K562 (cell line): ENCODE measurements around the gene SF3B4. TPM values are rescaled to one million over a fixed set of nuclear protein-coding genes. Genes with fewer than 3 reads are reported as not detected.

ENCODE experiments used
- CEBPG ChIP-seq, 3 experiments: fragments of 200-800 bp in 1 of 3; sonication (Bioruptor generic) in 1 of 3; sonication (generic) in 1 of 3; formaldehyde crosslinking in 1 of 3; IDR thresholded peaks in 2 of 3; conservative IDR thresholded peaks in 1 of 3; 2 replicates each; pipeline versions ENCODE4 v1.6.1 to v1.8.0; 2016 to 2022; ENCODE audit warnings: missing compliant biosample characterization in 2 of 3, missing genetic modification characterization in 2 of 3, mild to moderate bottlenecking in 1 of 3, missing genetic modification reagents in 1 of 3
- FOXJ3 ChIP-seq: sonication (generic); formaldehyde crosslinking; IDR thresholded peaks from 2 replicates; pipeline ENCODE4 v1.4.0; 2020; ENCODE audit warnings: mild to moderate bottlenecking, missing genetic modification reagents
- GTF3C2 ChIP-seq: IDR thresholded peaks from 3 replicates; pipeline ENCODE4 v1.6.1; 2011; ENCODE audit warnings: borderline replicate concordance, mild to moderate bottlenecking, moderate library complexity; ENCODE audit not compliant: insufficient read length; ENCODE audit errors: extremely low read depth
- HOXB6 ChIP-seq: fragments of 250-450 bp; sonication (Bioruptor Pico); IDR thresholded peaks from 2 replicates; pipeline ENCODE4 v1.5.1; 2022; ENCODE audit warnings: mild to moderate bottlenecking, borderline replicate concordance
- JUN ChIP-seq, 2 experiments: sonication (generic) in 1 of 2; formaldehyde crosslinking in 1 of 2; IDR thresholded peaks; 2 replicates each; pipeline versions ENCODE4 v1.6.1 to v1.8.0; 2012 to 2022; ENCODE audit warnings: borderline replicate concordance in 2 of 2, mild to moderate bottlenecking in 2 of 2, improper control_type of control experiment in 1 of 2, low read depth in 1 of 2, low read length in 1 of 2, missing genetic modification reagents in 1 of 2
- MBD2 ChIP-seq: sonication (generic); IDR thresholded peaks from 2 replicates; pipeline ENCODE4 v1.6.1; 2016; ENCODE audit warnings: low read depth, borderline replicate concordance
- NR1H2 ChIP-seq: sonication (generic); formaldehyde crosslinking; IDR thresholded peaks from 2 replicates; pipeline ENCODE4 v1.4.0; 2020; ENCODE audit warnings: mild to moderate bottlenecking, missing genetic modification reagents
- PATZ1 ChIP-seq: fragments of 250-450 bp; sonication (Bioruptor Pico); IDR thresholded peaks from 2 replicates; pipeline ENCODE4 v1.5.0; 2020; ENCODE audit warnings: mild to moderate bottlenecking, borderline replicate concordance
- POLR2B ChIP-seq: fragments of 450-650 bp; IDR thresholded peaks from 2 replicates; pipeline ENCODE4 v1.6.1; 2018; ENCODE audit warnings: low read depth; ENCODE audit not compliant: partially characterized antibody
- POLR3A ChIP-seq: IDR thresholded peaks from 2 replicates; pipeline ENCODE4 v1.6.1; 2011; ENCODE audit warnings: borderline replicate concordance, mild to moderate bottlenecking, moderate library complexity; ENCODE audit not compliant: insufficient read length, insufficient read depth; ENCODE audit errors: extremely low read depth
- SP2 ChIP-seq: IDR thresholded peaks from 2 replicates; pipeline ENCODE4 v1.6.1; 2011; ENCODE audit warnings: mild to moderate bottlenecking, low read depth, low read length, moderate library complexity; ENCODE audit not compliant: poor library complexity, severe bottlenecking; ENCODE audit errors: extremely low read depth
- TFE3 ChIP-seq: fragments of 450-650 bp; formaldehyde crosslinking; IDR thresholded peaks from 2 replicates; pipeline ENCODE4 v1.4.0; 2020; ENCODE audit warnings: mild to moderate bottlenecking, mixed read lengths
- ZBTB12 ChIP-seq: fragments of 250-450 bp; sonication (Bioruptor Pico); IDR thresholded peaks from 2 replicates; pipeline ENCODE4 v1.4.0; 2020
- ZFP1 ChIP-seq: fragments of 450-650 bp; formaldehyde crosslinking; IDR thresholded peaks from 2 replicates; pipeline ENCODE4 v1.4.0; 2020; ENCODE audit warnings: mild to moderate bottlenecking, mixed read lengths
- ZNF655 ChIP-seq: fragments of 250-450 bp; sonication (Bioruptor Pico); IDR thresholded peaks from 2 replicates; pipeline ENCODE4 v1.5.0; 2021
- polyA plus RNA-seq, 8 experiments: library from polyadenylated mRNA; depleted of rRNA in 4 of 8; stranded (reverse) in 5 of 8; unstranded in 3 of 8; fragments of >200 nt; fragmentation: Nextera tagmentation in 2 of 8; fragmentation: Illumina TruSeq in 1 of 8; extraction: Ambion mirVana in 2 of 8; extraction: Trizol in 1 of 8; gene quantifications; 2 replicates each; pipeline versions ENCODE4 v1.2.1 to v1.2.3, GENCODE V29; 2011 to 2014; ENCODE audit warnings: inconsistent platforms in 1 of 8, missing spikeins in 1 of 8
- total RNA-seq, 7 experiments: library from RNA; depleted of rRNA in 6 of 7; stranded (reverse); fragments of >200 nt in 6 of 7; fragmentation: Illumina TruSeq in 2 of 7; extraction: Trizol in 2 of 7; gene quantifications; 2 replicates each; pipeline versions ENCODE4 v1.2.1 to v1.2.3, GENCODE V29; 2011 to 2021; ENCODE audit warnings: low replicate concordance in 1 of 7

SF3B4 gene
- total and polyA plus RNA-seq, 9 of the 15 experiments (the other 6 are each of a cell fraction or from before 2014, with no cell fraction given): 3.0 to 88.0 (median 26.1) TPM

GRCh38 chr1:149887456-149888246 lies 40.0 kb downstream of the SF3B4 start (continued):
- TF ChIP-seq GTF3C2: no peak
- TF ChIP-seq NR1H2 (CRISPR knock-in tag): peak; percentile 59; the same call in 1 of the 2 replicates
- no peak; the same call in 1 of the 2 replicates for TF ChIP-seq HOXB6
- TF ChIP-seq ZFP1 (CRISPR knock-in tag): no peak
- no peak for TF ChIP-seq FOXJ3
- TF ChIP-seq TFE3: no peak
- TF ChIP-seq POLR3A: no peak
- no peak for TF ChIP-seq ZNF655 (CRISPR knock-in tag)
- TF ChIP-seq MBD2: no peak; the same call in 1 of the 2 replicates
- peak; percentile 70; the same call in 1 of the 2 replicates for TF ChIP-seq CEBPG (CRISPR knock-in tag; IDR thresholded peaks at IDR 0.05)
- peak; percentile 82 to 91 for TF ChIP-seq CEBPG (tag; conservative IDR thresholded peaks at IDR 0.05 in 1 of 2, IDR thresholded peaks at IDR 0.05 in 1 of 2)
- no peak for TF ChIP-seq PATZ1 (CRISPR knock-in tag)
- TF ChIP-seq JUN (IDR thresholded peaks at IDR 0.05; ENCODE audit: borderline replicate concordance, low read depth, low read length): no peak
- no peak; the same call in 1 of the 2 replicates for TF ChIP-seq JUN (CRISPR knock-in tag; IDR thresholded peaks at IDR 0.05; ENCODE audit: borderline replicate concordance)
- TF ChIP-seq POLR2B: peak; percentile 84
- no peak for TF ChIP-seq ZBTB12 (CRISPR knock-in tag)
- TF ChIP-seq SP2: no peak
